Activated T-helper 1 cell treated with anti-CD3 and anti-CD28 coated beads, Interleukin-2, amount 50 U/mL, for 16 hours (primary cell): Measurements from ENCODE around the gene FANK1.

Experiments
- DNase-seq, 2 donors: peaks; one replicate each; pipeline ENCODE4 v3.0.0-alpha.2; 2020; ENCODE audit warnings: low read depth in 1 of 2, low spot score in 1 of 2

FANK1 gene

GRCh38 chr10:125984346-125984745 lies 88.0 kb downstream of the FANK1 start:
- DNase-seq: no peak

GRCh38 chr10:125984865-125985495 lies 88.6 kb downstream of the FANK1 start:
- DNase-seq: no peak

GRCh38 chr10:125985557-125986240 lies 89.3 kb downstream of the FANK1 start:
- DNase-seq: no peak

GRCh38 chr10:125989791-125990190 lies 93.4 kb downstream of the FANK1 start:
- no peak for DNase-seq

DNA sequence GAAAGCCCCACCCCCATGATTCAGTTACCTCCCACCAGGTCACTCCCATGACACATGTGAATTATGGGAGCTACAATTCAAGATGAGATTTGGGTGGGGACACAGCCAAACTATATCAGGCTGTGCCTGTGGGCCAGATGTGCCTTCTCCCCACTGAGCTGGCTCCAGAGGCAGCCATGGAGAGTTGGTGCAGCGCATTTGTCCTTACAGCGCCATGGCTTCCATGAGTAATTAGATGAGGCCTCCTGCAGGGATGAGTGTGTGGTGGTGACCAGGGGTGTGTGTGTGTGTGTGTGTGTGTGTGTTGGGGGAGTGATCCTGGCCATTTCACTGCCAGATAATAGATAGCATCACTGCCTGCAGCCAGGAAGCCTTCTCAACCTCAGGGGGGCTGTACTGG lies 94.6 kb downstream of the FANK1 start:
- no peak for DNase-seq

- no peak for DNase-seq
These were observed 95.0 kb downstream of the FANK1 start for GRCh38 chr10:125991392-125991791.

DNA sequence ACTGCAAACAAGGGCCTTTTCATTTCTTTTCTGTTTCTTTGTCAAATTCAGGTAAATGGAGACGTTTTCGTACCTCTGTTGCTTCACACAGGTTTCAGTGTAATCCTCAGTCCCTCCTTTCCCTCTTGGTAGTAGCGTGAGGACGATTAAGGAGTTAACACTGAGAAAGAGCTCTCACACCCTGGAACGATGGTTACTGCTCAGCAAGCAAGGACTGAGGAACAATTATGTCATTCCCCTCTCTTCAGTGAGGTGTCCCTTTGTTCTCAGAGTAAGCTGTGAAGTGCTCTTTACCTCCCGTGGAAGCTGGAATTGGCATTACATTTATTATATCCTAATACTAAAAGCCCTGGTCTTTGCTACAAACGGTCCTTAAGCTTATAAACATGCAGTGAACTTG lies 95.9 kb downstream of the FANK1 start:
- no peak for DNase-seq

GRCh38 chr10:125994601-125995000 lies 98.2 kb downstream of the FANK1 start:
- DNase-seq: no peak

DNA sequence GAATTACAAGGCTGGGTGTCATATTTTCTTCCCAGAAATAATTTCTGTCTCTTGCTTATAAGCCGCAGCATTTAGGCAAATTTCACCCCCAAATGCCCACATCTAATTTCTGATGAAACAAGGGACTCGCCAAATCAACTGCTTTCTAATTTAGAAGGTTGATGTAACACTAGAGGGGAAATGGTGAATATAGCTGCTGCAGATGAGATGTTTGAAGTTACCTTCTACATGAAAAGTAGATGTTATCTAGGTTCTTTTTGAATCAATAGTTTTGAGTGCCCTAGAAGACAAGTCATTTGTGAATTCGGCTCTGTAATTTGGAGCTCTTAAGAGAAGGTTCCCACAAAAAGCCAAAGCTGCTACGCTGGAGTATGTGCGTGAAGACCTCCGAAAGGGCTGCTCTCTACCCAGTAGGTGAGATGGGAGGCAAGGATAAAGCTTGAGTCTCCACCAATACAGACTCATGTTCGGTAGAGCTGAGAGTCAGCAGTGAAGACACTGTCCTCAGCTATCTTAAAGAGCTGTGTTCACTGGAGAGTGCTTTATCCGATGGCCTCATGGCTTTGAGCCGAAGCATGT lies 99.5 kb downstream of the FANK1 start:
- DNase-seq: no peak

GRCh38 chr10:125997586-125997985 lies 101.2 kb downstream of the FANK1 start:
- no peak for DNase-seq

DNA sequence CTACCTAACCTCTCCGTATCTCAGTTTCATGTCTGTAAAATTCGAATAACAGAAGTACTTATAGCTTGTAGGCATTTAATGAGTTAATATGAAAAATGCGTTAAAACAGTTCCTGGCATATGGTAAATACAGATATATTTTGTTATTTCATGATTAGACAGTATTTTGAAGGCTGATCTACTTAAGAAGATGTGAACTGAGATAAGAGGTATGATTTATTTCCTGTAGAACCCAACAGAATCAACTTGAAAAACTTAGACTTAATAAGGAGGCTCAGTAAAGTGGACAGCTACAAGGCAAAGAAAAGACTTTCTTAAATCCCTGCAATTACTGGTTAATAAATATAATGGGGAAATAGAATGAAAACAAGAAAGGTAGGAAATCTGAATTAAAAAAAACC lies 103.3 kb downstream of the FANK1 start:
- DNase-seq: no peak

GRCh38 chr10:126001576-126001975 lies 105.2 kb downstream of the FANK1 start:
- DNase-seq: no peak

GRCh38 chr10:126004752-126005151 lies 108.4 kb downstream of the FANK1 start:
- DNase-seq: no peak

DNA sequence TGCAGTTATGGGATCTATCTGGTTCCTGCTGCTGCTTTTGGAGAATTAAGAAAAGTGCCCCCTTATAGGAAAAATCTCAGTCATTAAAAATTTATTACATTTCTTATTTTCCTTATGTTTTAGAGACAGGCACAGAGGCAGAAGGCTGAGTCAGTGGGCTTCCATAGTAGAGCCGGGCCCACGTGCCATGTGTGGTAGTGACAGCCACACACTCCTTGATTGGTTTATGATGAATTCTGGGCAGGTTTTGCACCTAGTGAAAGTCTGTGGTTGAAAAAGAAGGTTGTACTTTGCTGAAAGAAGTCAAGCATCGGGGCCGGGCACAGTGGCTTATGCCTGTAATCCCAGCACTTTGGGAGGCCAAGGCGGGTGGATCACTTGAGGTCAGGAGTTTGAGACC lies 109.9 kb downstream of the FANK1 start:
- no peak for DNase-seq

GRCh38 chr10:126006906-126007305 lies 110.5 kb downstream of the FANK1 start:
- no peak for DNase-seq

- DNase-seq: no peak
These were observed 113.3 kb downstream of the FANK1 start for GRCh38 chr10:126009650-126010049.

DNA sequence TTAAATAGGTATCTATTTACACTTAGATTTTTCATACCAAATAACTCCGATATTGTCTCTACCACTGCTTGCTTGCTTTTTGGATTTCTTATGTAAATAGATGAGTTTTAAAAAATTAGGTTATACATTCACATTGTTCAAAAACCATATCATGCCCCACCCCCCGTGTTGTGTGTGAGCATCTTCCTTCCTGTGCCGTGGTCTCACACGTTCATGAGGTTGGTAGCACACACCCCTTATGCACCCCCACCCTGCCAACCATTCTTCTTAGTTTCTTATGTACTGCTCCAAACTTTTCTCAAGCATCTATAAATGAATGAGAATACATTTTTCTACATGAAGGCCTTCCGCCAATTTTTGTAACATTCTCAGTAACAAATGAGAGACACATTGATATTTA lies 115.6 kb downstream of the FANK1 start:
- DNase-seq: no peak

DNA sequence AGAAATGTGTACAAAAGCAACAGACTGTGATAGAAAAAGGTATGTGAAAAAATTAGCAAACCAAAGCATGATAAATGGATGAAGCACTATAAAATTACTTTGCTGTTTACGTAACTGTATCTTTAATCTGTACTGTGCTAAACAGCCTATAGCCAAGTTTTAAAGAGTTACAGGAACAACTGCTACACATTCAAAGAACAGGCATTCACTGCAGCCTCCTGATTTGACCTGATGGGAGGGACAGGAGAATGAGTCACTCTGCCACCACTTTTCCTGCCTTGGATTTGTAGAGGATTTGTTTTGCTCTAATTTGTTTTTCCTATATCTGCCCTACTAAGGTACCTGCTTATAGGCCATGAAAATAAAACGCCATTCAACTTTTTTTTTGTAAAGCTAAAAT lies 116.1 kb downstream of the FANK1 start:
- DNase-seq: no peak

GRCh38 chr10:126013489-126014281 lies 117.3 kb downstream of the FANK1 start:
- no peak for DNase-seq

- DNase-seq: no peak
These were observed 117.9 kb downstream of the FANK1 start for GRCh38 chr10:126014309-126014708.

DNA sequence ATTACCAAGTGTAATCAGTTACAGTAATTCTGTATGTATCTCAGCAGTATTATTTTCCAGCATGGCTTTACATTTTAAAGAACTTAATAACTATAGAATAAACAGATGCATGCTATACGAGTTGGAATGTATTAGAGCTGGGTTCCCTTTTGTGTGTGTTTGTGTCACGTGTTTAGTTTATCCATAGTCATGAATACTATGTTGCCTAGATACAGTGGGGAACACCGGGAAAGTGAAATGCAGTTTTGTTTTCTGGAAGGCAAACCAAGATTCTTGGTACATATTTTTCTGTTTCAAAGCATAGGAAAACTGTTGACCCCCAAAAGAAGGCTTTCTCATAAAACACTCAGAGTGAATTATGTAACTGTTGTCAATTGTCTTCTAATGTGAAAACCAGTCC lies 119.0 kb downstream of the FANK1 start:
- DNase-seq: no peak
